HCT116 (cell line): ENCODE measurements around the gene UVRAG. TPM values are rescaled to one million over a fixed set of nuclear protein-coding genes. Genes with fewer than 3 reads are reported as not detected.

Experiments used
- ATAC-seq: fragments of 200-7000 bp; cut with Tn5 transposase; 2 replicates; pipeline ENCODE4 v1.9.1; 2020; ENCODE audit warnings: mild to moderate bottlenecking, moderate library complexity
- BruUV-seq: library from RNA; stranded (reverse); fragments of 400-500 nt; replicated peaks from 2 replicates; lab custom pipeline; 2021; lab: Mats Ljungman, UMichigan
- CTCF ChIA-PET: fragments of 300-600 bp; sonication (Branson Sonifier 250); formaldehyde crosslinking; loops from one replicate; lab custom pipeline; 2021; ENCODE audit warnings: antibody characterized with exemption; lab: Charles Lee
- POLR2A ChIA-PET: fragments of 300-600, 350-600 bp; sonication (Branson Sonifier 250); formaldehyde crosslinking; loops from one replicate; lab custom pipeline; 2021; ENCODE audit warnings: antibody characterized with exemption; lab: Charles Lee
- RAD21 ChIA-PET, 2 experiments: fragments of 300-600 bp; sonication (Branson Sonifier 250); formaldehyde crosslinking; loops; one replicate each; lab custom pipeline; 2023; ENCODE audit warnings: low total read pairs in 2 of 2; ENCODE audit not compliant: uncharacterized antibody in 2 of 2, unreplicated experiment in 2 of 2, low non-redundant PET in 1 of 2; lab: Charles Lee
- DNase-seq: peaks from one replicate; pipeline ENCODE4 v3.0.0-alpha.2; 2010; ENCODE audit warnings: low read depth, low spot score
- H2AFZ ChIP-seq: fragments of 200-600 bp; shearing (Covaris generic), sonication (generic); 2 replicates; pipeline ENCODE4 v1.6.1; 2017; ENCODE audit warnings: low read depth, mixed run types, mixed read lengths, antibody characterized with exemption, low read length; ENCODE audit not compliant: poor library complexity, severe bottlenecking
- H3K27ac ChIP-seq: 2 replicates; pipeline ENCODE4 v1.5.1; 2012; ENCODE audit warnings: low read depth, low read length
- H3K27me3 ChIP-seq: fragments of 200-600 bp; sonication (generic); 2 replicates; pipeline ENCODE4 v1.6.1; 2016; ENCODE audit warnings: mixed run types, low read length, mixed read lengths; ENCODE audit not compliant: insufficient read depth
- H3K36me3 ChIP-seq, 2 experiments: fragments of 200-500 bp in 1 of 2; fragments of 200-600 bp in 1 of 2; sonication (Bioruptor generic) in 1 of 2; sonication (generic) in 1 of 2; 2 replicates each; pipeline versions ENCODE4 v1.5.1 to v1.6.1; 2014 to 2016; ENCODE audit warnings: low read length in 2 of 2, inconsistent platforms in 1 of 2, mixed read lengths in 1 of 2, mixed run types in 1 of 2; ENCODE audit not compliant: insufficient read depth in 2 of 2, control insufficient read depth in 1 of 2
- H3K4me1 ChIP-seq, 2 experiments: fragments of 200-600 bp in 1 of 2; sonication (generic) in 1 of 2; 2 replicates each; pipeline versions ENCODE4 v1.5.1 to v1.6.1; 2012 to 2017; ENCODE audit warnings: low read length in 2 of 2, inconsistent platforms in 1 of 2, mild to moderate bottlenecking in 1 of 2, mixed read lengths in 1 of 2, mixed run types in 1 of 2, moderate library complexity in 1 of 2; ENCODE audit not compliant: insufficient read depth in 2 of 2, control insufficient read depth in 1 of 2
- H3K4me2 ChIP-seq: fragments of 200-600 bp; sonication (generic); 2 replicates; pipeline ENCODE4 v1.6.1; 2017; ENCODE audit warnings: mixed run types, low read length, mixed read lengths
- H3K4me3 ChIP-seq, 2 experiments: fragments of 200-600 bp in 1 of 2; sonication (generic) in 1 of 2; replicated peaks in 1 of 2; 2 replicates each; pipeline ENCODE4 v1.5.1; 2011 to 2016; ENCODE audit warnings: low read length in 2 of 2, control low read depth in 1 of 2, low read depth in 1 of 2, mild to moderate bottlenecking in 1 of 2, mixed read lengths in 1 of 2, mixed run types in 1 of 2
- H3K79me2 ChIP-seq: fragments of 200-600 bp; sonication (generic); 2 replicates; pipeline ENCODE4 v1.6.1; 2017; ENCODE audit warnings: mild to moderate bottlenecking, mixed run types, low read length, moderate library complexity, mixed read lengths; ENCODE audit not compliant: insufficient read depth
- H3K9ac ChIP-seq: fragments of 200-600 bp; sonication (generic); 2 replicates; pipeline ENCODE4 v1.6.1; 2016; ENCODE audit warnings: low read length, mixed read lengths
- H3K9me2 ChIP-seq: fragments of 200-600 bp; sonication (generic), shearing (Covaris generic); 2 replicates; pipeline ENCODE4 v1.6.1; 2017; ENCODE audit warnings: mixed run types, mild to moderate bottlenecking, moderate library complexity; ENCODE audit not compliant: insufficient read depth
- H3K9me3 ChIP-seq, 2 experiments: fragments of 200-500 bp in 1 of 2; fragments of 200-600 bp in 1 of 2; sonication (Bioruptor generic) in 1 of 2; sonication (generic) in 1 of 2; 2 replicates each; pipeline ENCODE4 v1.6.1; 2014 to 2017; ENCODE audit warnings: low read length in 2 of 2, mixed read lengths in 2 of 2, inconsistent platforms in 1 of 2, low read depth in 1 of 2, mild to moderate bottlenecking in 1 of 2, mixed run types in 1 of 2, moderate library complexity in 1 of 2; ENCODE audit not compliant: control insufficient read depth in 1 of 2, insufficient read depth in 1 of 2
- H4K20me1 ChIP-seq: fragments of 200-600 bp; sonication (generic), shearing (Covaris generic); 2 replicates; pipeline ENCODE4 v1.6.1; 2017; ENCODE audit warnings: mixed run types, mild to moderate bottlenecking, moderate library complexity; ENCODE audit not compliant: insufficient read depth
- CTCF ChIP-seq, 3 experiments: fragments of 200-600 bp in 1 of 3; sonication (generic) in 1 of 3; IDR thresholded peaks in 2 of 3; conservative IDR thresholded peaks in 1 of 3; 2 replicates each; pipeline ENCODE4 v1.5.1; 2012 to 2017; ENCODE audit warnings: low read depth in 2 of 3, low read length in 2 of 3, antibody characterized with exemption in 1 of 3, borderline replicate concordance in 1 of 3, control low read depth in 1 of 3, mild to moderate bottlenecking in 1 of 3, mixed read lengths in 1 of 3, mixed run types in 1 of 3, moderate library complexity in 1 of 3; ENCODE audit not compliant: insufficient read depth in 1 of 3
- EGR1 ChIP-seq: IDR thresholded peaks from 2 replicates; pipeline ENCODE4 v1.6.1; 2012; ENCODE audit warnings: low read depth
- MAX ChIP-seq: IDR thresholded peaks from 2 replicates; pipeline ENCODE4 v1.6.1; 2012
- REST ChIP-seq: IDR thresholded peaks from 2 replicates; pipeline ENCODE4 v1.6.1; 2012; ENCODE audit warnings: low read depth
- SIN3A ChIP-seq: IDR thresholded peaks from 2 replicates; pipeline ENCODE4 v1.6.1; 2012; ENCODE audit warnings: low read depth
- TCF7L2 ChIP-seq: IDR thresholded peaks from 2 replicates; pipeline ENCODE4 v1.7.0; 2011; ENCODE audit warnings: borderline replicate concordance, inconsistent platforms; ENCODE audit not compliant: insufficient read depth, insufficient read length; ENCODE audit errors: extremely low read depth
- YY1 ChIP-seq: IDR thresholded peaks from 2 replicates; pipeline ENCODE4 v1.6.1; 2011; ENCODE audit warnings: low read length, low read depth, moderate library complexity, mild to moderate bottlenecking; ENCODE audit not compliant: insufficient replicate concordance; ENCODE audit errors: extremely low read depth
- intact Hi-C: fragments of 100-400 bp; cut with micrococcal nuclease; formaldehyde crosslinking; loops from 2 replicates; pipeline ENCODE4 v1.10.0; 2022
- total RNA-seq: library from RNA; stranded (reverse); gene quantifications from one replicate; pipeline ENCODE4 v1.2.1, GENCODE V29; 2021; ENCODE audit not compliant: unreplicated experiment

UVRAG gene
- total RNA-seq, 1 experiment from 2014 or later: 12.3 TPM

GRCh38 chr11:75950141-75950540, 135.1 kb downstream of the UVRAG start:
- Histone ChIP-seq H3K9ac (no peak overlapping the region), H3K27ac (no peak overlapping the region), H3K9me3 (no peaks in the 10 kb centered on the region), H3K79me2 (no peaks in the 10 kb centered on the region), H3K4me3 (no peak overlapping the region), H3K36me3 (no peaks in the 10 kb centered on the region), H3K9me2 (no peaks in the 10 kb centered on the region), H2AFZ (no peak overlapping the region), H3K4me2 (no peak overlapping the region), H3K4me1 (peaks cover 7 to 9% of the 10 kb centered on the region in 2 experiments; a peak in 2 of 4 replicates), H3K27me3 (no peaks in the 10 kb centered on the region), H4K20me1 (no peaks in the 10 kb centered on the region)
- DNase-seq (no peak), ATAC-seq (no peak)
- TF ChIP-seq MAX (no peak), TCF7L2 (no peak), REST (no peak), EGR1 (no peak), CTCF (IDR thresholded peaks at IDR 0.05 in 2 of 3, conservative IDR thresholded peaks at IDR 0.05 in 1 of 3; ENCODE audit: borderline replicate concordance in 1 of 3, insufficient read depth in 1 of 3, low read depth in 2 of 3, low read length in 2 of 3) (no peak), SIN3A (no peak), YY1 (no peak)
- CTCF ChIA-PET: no interaction called here
- POLR2A ChIA-PET: no interaction called here
- no TSS peak for BruUV-seq
- intact Hi-C loops: no loop called here
- RAD21 ChIA-PET: no interaction called here
